ENCODE results near the gene CLEC10A.
A peak's percentile ranks its signal among the peaks of the same experiment; 100 is the strongest.

CLEC10A gene

DNA sequence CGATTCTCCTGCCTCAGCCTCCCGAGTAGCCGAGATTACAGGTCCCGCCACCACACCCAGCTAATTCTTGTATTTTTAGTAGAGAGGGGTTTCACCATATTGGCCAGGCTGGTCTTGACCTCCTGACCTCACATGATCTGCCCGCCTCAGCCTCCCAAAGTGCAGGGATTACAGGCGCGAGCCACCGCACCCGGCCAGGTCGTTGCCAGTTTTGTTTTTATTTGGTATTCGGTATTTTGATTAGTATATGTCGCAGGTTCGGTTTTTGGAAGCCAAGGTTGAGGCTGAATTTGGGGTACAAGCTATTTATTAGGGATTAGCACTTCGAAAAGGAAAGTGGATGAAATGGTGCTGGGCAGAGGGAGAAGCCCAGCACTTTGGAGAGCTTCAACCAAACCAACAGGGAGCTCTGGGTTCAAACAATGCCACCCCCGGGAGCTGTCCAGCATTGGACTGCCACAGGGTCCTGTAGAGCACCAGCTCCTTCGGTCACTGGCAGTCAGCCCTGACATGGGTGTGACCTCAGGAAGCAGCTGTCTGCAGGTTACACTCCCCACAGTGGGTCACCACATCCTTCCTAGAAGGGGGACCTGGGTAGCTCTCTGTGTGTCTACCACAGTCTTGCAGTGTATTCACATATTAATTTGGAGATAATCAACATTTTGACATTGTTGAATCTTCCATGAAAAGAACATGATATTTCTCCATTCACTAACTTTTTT, 1.5 kb upstream of the CLEC10A start:
- Mint-ChIP-seq H3K27ac (ENCODE audit: low read depth) (no peak overlapping the region), H3K36me3 (ENCODE audit: insufficient read depth) (peaks cover 3% of the 10 kb centered on the region), H3K9me3 (no peaks in the 10 kb centered on the region), H3K27me3 (peaks cover 8% of the 10 kb centered on the region), H3K4me1 (peaks cover 33% of the 10 kb centered on the region), H3K4me3 (peak overlapping the region; percentile 54)
- peak; percentile 97 for ATAC-seq (replicated peaks; ENCODE audit: extremely low read depth, poor library complexity, severe bottlenecking)
- DNase-seq (ENCODE audit: low spot score in 2 of 2), result peak in 1 of 2 donors; percentile 52

DNA sequence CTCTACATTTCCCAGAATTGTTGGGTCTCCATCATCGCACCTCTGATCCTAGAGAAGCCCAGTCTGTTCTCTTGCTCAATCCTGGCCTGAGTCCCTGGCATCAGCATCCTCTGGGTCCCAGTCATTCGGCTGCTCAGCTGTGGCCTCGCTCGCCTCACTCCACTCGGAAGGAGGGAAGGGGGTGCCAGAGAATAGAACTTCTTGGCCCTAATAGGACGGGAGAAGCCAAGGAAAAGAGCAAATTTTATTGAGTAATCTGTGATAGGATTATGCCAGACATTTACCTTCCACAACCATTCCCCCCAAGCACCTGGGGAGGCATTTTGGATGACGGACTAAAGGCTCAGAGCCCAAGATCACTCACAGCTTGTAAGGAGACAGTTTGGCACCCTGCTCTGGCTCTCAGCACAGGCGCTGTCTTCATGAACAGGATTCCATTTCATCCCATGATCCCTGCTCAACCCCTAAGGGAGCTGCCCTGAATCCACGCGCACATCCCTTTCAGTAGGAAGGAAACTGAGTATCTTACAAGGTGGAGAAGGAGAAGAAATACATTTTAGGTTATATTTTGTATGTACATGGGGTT, 498 bp upstream of the CLEC10A start:
- ATAC-seq (replicated peaks; ENCODE audit: extremely low read depth, poor library complexity, severe bottlenecking), result no peak
- H3K27me3 Mint-ChIP-seq, result no peaks in the 10 kb centered on the region
- no peak overlapping the region for H3K4me3 Mint-ChIP-seq
- H3K36me3 Mint-ChIP-seq (ENCODE audit: insufficient read depth), result peaks cover 3% of the 10 kb centered on the region
- peaks cover 33% of the 10 kb centered on the region for H3K4me1 Mint-ChIP-seq
- H3K9me3 Mint-ChIP-seq, result no peaks in the 10 kb centered on the region
- no peak for DNase-seq (ENCODE audit: low spot score in 2 of 2)
- H3K27ac Mint-ChIP-seq (ENCODE audit: low read depth), result no peak overlapping the region

DNA sequence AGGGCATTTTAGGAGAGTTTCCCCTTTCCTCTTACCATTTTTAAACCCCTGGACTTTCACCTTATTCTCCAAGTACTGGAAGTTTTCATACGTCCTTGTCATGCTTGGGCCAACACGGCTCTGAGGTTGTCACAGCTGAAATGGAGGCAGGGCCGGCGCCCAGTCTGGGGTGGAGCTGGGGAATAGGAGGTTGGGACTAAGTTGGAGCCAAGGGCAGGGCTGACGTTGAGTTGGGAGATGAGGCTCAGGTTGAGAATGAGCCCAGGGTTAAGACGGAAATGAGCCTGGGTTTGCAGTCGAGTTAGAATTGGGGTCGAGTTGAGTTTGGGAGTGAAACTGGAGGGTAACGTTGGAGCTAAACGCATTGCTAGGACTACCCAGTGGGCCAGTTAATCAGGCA, 1.3 kb downstream of the CLEC10A start:
- H3K36me3 Mint-ChIP-seq (ENCODE audit: insufficient read depth), result peaks cover 3% of the 10 kb centered on the region
- H3K27ac Mint-ChIP-seq (ENCODE audit: low read depth), result no peak overlapping the region
- no peak for DNase-seq (ENCODE audit: low spot score in 2 of 2)
- H3K4me3 Mint-ChIP-seq, result no peak overlapping the region
- no peaks in the 10 kb centered on the region for H3K27me3 Mint-ChIP-seq
- no peaks in the 10 kb centered on the region for H3K9me3 Mint-ChIP-seq
- no peak for ATAC-seq (replicated peaks; ENCODE audit: extremely low read depth, poor library complexity, severe bottlenecking)
- H3K4me1 Mint-ChIP-seq, result peaks cover 27% of the 10 kb centered on the region

DNA sequence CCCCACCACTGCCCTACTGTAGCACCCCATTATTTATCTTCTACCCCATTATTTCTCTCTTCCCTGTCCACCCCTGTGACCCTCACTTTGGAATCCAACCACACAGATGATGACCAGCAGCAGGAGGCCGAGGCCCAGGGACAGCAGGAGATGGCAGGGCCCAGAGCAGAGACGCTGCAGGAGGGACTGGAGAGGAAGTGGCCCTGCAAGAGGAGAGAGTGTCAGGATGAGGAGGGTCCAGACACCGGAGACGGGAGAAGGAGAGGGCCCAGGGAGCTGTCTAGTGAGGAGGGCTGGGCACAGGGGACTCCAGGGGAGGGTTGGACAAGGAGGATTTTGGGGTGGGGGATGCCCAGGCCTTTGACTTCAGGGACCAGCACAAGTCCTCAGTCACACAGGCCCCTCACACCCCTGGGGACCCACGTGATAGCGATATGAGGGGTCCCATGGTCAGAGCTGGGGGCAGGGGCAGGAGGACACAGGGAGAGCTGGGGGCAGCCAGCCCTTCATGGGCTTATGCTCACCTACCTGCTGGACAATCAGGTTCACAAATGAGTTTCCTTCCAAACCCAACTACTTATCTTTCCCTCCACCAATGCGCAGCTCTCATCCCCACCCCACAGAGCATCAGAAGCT, 2.0 kb downstream of the CLEC10A start:
- Mint-ChIP-seq H3K27ac (ENCODE audit: low read depth) (peak overlapping the region; percentile 65), H3K4me3 (no peak overlapping the region), H3K27me3 (no peaks in the 10 kb centered on the region), H3K4me1 (peaks cover 27% of the 10 kb centered on the region), H3K9me3 (no peaks in the 10 kb centered on the region), H3K36me3 (ENCODE audit: insufficient read depth) (peaks cover 3% of the 10 kb centered on the region)
- ATAC-seq (replicated peaks; ENCODE audit: extremely low read depth, poor library complexity, severe bottlenecking) (no peak), DNase-seq (ENCODE audit: low spot score in 2 of 2) (no peak)

DNA sequence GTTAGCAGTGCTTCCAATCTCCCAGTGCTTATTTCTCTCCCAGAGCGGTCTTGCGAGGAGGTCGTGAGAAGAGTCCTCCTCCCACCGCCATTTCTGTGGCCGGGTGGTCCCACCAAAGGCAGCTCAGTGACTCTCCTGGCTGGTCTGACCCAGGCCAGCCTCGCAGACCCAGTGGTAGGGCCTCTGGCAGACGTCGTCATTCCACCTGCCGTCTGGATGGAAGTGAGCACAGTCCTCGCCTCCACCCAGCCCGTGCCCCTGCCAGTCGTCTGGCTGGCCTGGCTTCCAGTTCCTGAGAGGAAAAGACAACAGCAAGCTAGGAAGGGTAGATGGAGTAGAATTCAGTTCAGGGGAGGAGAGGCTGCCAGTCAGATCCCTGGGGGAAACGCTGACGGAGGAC, 5.1 kb downstream of the CLEC10A start:
- Mint-ChIP-seq H3K4me1 (peaks cover 2% of the 10 kb centered on the region), H3K9me3 (no peaks in the 10 kb centered on the region), H3K27me3 (no peaks in the 10 kb centered on the region), H3K36me3 (ENCODE audit: insufficient read depth) (no peaks in the 10 kb centered on the region), H3K27ac (ENCODE audit: low read depth) (no peak overlapping the region), H3K4me3 (no peak overlapping the region)
- DNase-seq (ENCODE audit: low spot score in 2 of 2), result no peak
- ATAC-seq (replicated peaks; ENCODE audit: extremely low read depth, poor library complexity, severe bottlenecking), result no peak

DNA sequence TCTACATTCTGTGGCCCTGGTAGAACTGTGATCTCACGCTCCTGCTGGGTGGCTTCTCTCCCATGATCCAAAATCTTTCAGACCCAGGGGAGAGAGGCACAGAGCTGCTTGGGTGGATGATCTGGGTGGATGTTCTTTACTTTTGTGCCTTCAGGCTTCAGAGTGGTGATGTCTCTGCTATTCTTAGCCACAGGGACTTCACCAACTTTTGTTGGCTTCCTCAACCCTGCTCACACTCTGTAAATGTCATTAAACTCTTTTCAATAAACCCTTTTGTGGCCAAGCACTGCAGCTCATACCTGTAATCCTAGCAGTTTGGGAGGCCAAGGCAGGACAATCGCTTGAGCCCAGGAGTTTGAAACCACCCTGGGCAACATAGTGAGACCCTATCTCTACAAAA, 7.6 kb downstream of the CLEC10A start:
- Mint-ChIP-seq H3K4me3 (no peak overlapping the region), H3K27me3 (no peaks in the 10 kb centered on the region), H3K27ac (ENCODE audit: low read depth) (no peak overlapping the region), H3K9me3 (peaks cover 10% of the 10 kb centered on the region), H3K36me3 (ENCODE audit: insufficient read depth) (peaks cover 3% of the 10 kb centered on the region), H3K4me1 (no peaks in the 10 kb centered on the region)
- no peak for ATAC-seq (replicated peaks; ENCODE audit: extremely low read depth, poor library complexity, severe bottlenecking)
- DNase-seq (ENCODE audit: low spot score in 2 of 2), result no peak

DNA sequence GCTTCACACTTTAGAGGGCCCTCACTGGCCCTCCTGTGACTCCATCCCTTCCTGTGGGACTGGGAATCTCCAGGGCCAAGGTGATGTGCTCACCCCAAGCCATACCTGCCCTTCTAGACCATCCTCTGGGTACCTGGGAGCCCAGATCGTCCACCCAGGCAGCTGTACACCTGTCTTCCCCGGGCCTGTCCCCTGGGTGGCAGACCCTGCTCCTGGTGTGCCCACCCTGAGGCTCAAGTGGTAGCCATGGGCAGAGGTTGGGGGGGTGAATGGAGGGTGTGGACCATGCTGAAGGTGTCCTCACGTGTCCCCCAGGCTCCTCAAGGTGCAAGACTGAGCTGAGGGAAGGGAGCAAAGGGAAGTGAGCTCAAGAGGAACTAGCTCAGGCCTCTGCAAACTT, 9.3 kb downstream of the CLEC10A start:
- no peak overlapping the region for H3K27ac Mint-ChIP-seq (ENCODE audit: low read depth)
- H3K36me3 Mint-ChIP-seq (ENCODE audit: insufficient read depth), result peaks cover 3% of the 10 kb centered on the region
- H3K4me3 Mint-ChIP-seq, result no peak overlapping the region
- peaks cover 10% of the 10 kb centered on the region for H3K9me3 Mint-ChIP-seq
- ATAC-seq (replicated peaks; ENCODE audit: extremely low read depth, poor library complexity, severe bottlenecking) (no peak), DNase-seq (ENCODE audit: low spot score in 2 of 2) (no peak)
- H3K27me3 Mint-ChIP-seq, result no peaks in the 10 kb centered on the region
- no peaks in the 10 kb centered on the region for H3K4me1 Mint-ChIP-seq

DNA sequence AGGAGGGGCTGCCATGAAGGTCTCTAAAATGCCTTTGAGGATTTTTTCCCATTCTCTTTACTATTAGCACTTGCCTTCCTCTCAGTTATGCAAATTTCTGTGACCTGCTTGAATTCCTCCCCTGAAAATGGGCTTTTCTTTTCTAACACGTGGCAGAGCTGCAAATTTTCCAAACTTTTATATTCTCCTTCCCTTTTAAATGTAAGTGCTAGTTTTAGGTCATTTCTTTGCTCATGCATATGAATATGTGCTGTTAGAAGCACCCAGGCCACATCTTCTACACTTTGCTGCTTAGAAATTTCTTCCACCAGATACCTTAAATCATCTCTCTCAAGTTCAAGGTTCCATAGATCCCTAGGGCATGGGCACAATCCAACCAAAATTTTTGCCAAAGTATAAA, 11.8 kb downstream of the CLEC10A start:
- ATAC-seq (replicated peaks; ENCODE audit: extremely low read depth, poor library complexity, severe bottlenecking) (no peak), DNase-seq (ENCODE audit: low spot score in 2 of 2) (no peak)
- Mint-ChIP-seq H3K36me3 (ENCODE audit: insufficient read depth) (peaks cover 3% of the 10 kb centered on the region), H3K9me3 (peaks cover 10% of the 10 kb centered on the region), H3K27me3 (peaks cover 11% of the 10 kb centered on the region), H3K27ac (ENCODE audit: low read depth) (no peak overlapping the region), H3K4me3 (no peak overlapping the region), H3K4me1 (no peaks in the 10 kb centered on the region)

DNA sequence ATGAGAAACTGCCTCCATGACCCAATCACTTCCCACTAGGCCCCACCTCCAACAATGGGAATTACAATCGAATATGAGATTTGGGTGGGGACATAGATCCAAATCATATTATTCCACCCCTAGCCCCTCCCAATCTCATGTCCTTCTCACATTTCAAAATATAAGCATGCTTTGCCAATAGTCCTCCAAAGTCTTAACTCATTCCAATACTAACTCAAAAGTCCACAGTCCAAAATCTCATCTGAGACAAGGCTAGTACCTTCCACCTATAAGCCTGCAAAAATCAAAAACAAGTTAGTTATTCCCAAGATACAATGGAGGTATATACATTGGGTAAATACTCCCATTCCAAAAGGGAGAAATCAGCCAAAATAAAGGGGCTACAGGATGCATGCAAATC, 12.9 kb downstream of the CLEC10A start:
- Mint-ChIP-seq H3K4me1 (no peaks in the 10 kb centered on the region), H3K9me3 (peaks cover 10% of the 10 kb centered on the region), H3K4me3 (no peak overlapping the region), H3K27ac (ENCODE audit: low read depth) (no peak overlapping the region), H3K27me3 (peaks cover 20% of the 10 kb centered on the region), H3K36me3 (ENCODE audit: insufficient read depth) (peaks cover 3% of the 10 kb centered on the region)
- DNase-seq (ENCODE audit: low spot score in 2 of 2) (no peak), ATAC-seq (replicated peaks; ENCODE audit: extremely low read depth, poor library complexity, severe bottlenecking) (no peak)

DNA sequence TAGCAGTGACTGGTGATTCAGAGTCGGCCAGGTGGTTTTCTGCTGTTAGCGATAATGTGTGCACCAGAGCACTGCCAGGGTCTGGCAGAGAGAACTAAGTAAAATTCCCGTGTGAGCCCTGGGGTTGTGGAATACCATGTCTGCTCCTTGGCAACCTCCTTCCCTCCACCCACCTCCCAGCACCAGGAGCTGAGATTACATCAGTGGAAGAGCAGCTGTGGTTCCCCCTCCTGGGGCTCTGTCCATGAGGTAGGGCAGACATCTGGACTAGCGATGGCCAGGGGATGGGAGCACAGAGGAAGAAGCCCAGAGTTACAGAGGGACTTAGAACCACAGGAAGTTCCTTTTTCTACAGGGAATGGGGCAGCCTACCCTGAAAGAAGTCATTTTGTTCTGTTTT, 15.8 kb downstream of the CLEC10A start:
- peaks cover 41% of the 10 kb centered on the region for H3K27me3 Mint-ChIP-seq
- H3K4me3 Mint-ChIP-seq, result no peak overlapping the region
- DNase-seq (ENCODE audit: low spot score in 2 of 2) (no peak), ATAC-seq (replicated peaks; ENCODE audit: extremely low read depth, poor library complexity, severe bottlenecking) (no peak)
- H3K9me3 Mint-ChIP-seq, result peaks cover 10% of the 10 kb centered on the region
- no peak overlapping the region for H3K27ac Mint-ChIP-seq (ENCODE audit: low read depth)
- H3K36me3 Mint-ChIP-seq (ENCODE audit: insufficient read depth), result peaks cover 3% of the 10 kb centered on the region
- H3K4me1 Mint-ChIP-seq, result no peaks in the 10 kb centered on the region

DNA sequence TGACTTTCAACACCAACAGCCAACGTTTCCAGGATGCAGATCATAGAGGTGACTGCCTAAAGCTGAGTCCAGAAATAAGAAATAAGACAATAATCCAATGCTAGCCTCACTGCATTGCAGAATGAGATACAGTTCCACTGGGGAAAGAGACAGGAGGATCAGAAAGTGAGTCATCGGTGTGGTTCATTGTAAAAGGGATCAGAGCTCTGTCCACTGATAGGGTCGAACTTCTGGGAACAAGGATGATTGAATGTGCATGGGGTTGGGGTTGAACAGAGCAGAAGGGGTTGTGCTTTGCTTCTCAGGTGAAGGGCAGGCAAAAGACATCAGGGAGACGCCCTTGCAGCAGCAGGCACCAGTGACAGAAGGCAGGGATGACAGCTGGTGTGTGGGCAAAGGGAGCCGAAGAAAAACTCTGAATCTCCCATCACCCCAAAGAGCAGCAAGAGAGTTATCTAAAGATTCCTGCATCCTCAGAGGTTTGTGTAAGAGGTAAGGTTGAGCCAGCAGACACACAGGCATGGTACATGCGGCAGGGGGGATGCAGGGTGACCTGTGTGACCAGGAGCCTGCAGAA, 16.4 kb downstream of the CLEC10A start:
- H3K27ac Mint-ChIP-seq (ENCODE audit: low read depth), result no peak overlapping the region
- no peak overlapping the region for H3K4me3 Mint-ChIP-seq
- DNase-seq (ENCODE audit: low spot score in 2 of 2) (no peak), ATAC-seq (replicated peaks; ENCODE audit: extremely low read depth, poor library complexity, severe bottlenecking) (no peak)
- peaks cover 7% of the 10 kb centered on the region for H3K9me3 Mint-ChIP-seq
- peaks cover 3% of the 10 kb centered on the region for H3K36me3 Mint-ChIP-seq (ENCODE audit: insufficient read depth)
- H3K27me3 Mint-ChIP-seq, result peaks cover 41% of the 10 kb centered on the region
- no peaks in the 10 kb centered on the region for H3K4me1 Mint-ChIP-seq

DNA sequence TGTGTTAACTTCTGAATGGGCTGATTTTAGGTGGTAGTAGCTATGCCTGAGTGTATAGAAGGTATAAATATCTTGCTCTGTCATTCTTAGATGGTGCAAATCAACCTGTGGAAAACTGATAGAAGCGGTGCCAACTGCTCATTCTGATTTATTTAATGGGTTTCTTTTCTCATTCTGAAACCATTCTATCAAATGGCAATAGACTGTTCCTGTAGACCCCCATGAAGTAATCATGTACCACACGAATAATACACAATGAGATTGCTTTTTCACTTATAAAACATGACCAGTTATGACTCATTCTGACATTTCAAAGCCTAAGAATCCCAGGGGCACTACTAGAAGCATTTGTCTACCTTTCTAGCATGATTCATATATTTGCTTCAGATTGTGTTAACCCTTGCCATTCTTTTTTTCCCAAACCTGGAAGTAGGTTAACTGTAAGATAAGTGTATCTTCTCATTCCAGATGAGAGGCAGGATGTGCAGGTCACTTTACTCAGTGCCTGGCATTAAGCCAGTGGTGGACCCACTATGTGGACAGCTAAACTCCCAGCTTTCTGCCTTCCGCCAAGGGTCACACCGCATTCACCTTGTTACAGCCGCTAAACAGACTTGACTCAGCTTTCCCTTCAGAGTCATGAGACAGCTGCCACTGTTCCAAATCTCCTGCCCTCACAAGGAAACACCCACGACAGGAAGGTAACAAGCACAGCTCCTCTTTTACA, 19.7 kb downstream of the CLEC10A start:
- Mint-ChIP-seq H3K4me3 (no peak overlapping the region), H3K27me3 (peaks cover 41% of the 10 kb centered on the region), H3K27ac (ENCODE audit: low read depth) (no peak overlapping the region), H3K9me3 (no peaks in the 10 kb centered on the region), H3K4me1 (no peaks in the 10 kb centered on the region), H3K36me3 (ENCODE audit: insufficient read depth) (no peaks in the 10 kb centered on the region)
- ATAC-seq (replicated peaks; ENCODE audit: extremely low read depth, poor library complexity, severe bottlenecking) (no peak), DNase-seq (ENCODE audit: low spot score in 2 of 2) (no peak)
